GM21515 (cell line): ENCODE measurements around the gene MED25.

Experiments
- ATAC-seq: cut with Tn5 transposase; IDR thresholded peaks from one replicate; pipeline ENCODE4 v1.9.1; 2021; ENCODE audit not compliant: unreplicated experiment

MED25 gene

DNA sequence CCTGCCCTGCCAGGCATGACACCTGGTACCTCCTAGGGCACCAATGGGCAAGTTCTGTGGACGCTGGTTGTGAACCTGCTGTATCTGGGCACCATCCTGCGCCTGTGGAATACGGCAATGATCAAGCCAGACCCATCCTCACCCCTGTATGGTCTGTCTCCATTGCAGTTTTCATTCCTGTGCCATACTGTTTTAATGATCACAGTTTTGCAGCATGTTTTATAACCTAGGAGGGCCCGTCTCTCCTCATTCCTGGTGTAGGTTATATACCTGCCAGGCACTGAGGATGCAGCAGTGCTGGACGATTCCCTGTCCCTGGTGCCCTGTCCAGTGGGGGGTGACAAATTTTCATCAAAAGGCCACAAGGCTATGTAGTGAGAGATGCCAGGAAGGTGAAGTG is 65.0 kb downstream of the MED25 start:
- ATAC-seq, result no peak

DNA sequence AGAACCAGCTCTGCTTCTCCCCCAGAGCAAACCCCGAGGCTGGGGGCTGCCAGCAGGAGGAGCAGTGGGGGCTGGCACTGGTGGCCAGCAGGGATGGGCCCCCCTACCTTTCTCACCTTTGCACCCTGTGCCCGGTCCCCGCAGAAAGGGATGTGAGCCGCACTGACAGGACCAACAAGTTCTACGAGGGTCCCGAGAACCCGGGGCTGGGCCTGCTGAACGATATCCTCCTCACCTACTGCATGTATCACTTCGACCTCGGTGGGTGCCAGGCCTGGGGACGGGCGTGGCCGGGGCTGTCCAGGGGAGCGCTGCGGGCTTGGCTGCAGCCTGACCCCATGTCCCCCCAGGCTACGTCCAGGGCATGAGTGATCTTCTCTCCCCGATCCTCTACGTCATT is 66.0 kb downstream of the MED25 start:
- ATAC-seq, result no peak

DNA sequence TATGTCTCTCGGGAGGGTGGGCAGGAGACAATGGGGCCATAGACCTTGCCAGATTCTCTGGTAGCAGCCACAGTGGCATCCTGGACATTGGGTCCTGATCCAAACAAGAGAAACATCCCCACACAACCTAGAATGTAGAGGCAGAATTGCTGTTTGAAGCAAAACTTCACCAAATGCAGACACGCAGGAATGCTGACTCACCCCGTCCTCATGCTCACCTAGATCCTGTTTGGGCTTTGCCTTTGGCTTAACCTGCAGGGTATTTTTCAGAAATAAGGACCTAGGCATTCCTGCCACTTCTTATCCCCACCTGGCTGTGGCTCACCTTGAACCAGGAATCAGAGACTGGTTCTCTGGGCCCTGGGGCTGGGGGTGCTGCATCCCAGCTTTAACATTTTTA is 66.7 kb downstream of the MED25 start:
- ATAC-seq, result no peak
